Neural cell (in vitro differentiated cells): ENCODE data around the gene IRX4. TPM values are rescaled to one million over a fixed set of nuclear protein-coding genes. Genes with fewer than 3 reads are reported as not detected.

Source experiments
- H2AFZ ChIP-seq: fragments of 200-600, 300-800 bp; sonication (generic), shearing (Covaris generic); 2 replicates; pipeline ENCODE4 v1.6.0; 2014; ENCODE audit warnings: low read depth, mild to moderate bottlenecking, antibody characterized with exemption, low read length, moderate library complexity
- H3F3A ChIP-seq: fragments of 200-600 bp; shearing (Covaris generic); 2 replicates; pipeline ENCODE4 v1.6.1; 2016; ENCODE audit warnings: mild to moderate bottlenecking, moderate library complexity, mixed read lengths, antibody characterized with exemption, low read length; ENCODE audit not compliant: insufficient read depth, poor library complexity, severe bottlenecking
- H3K27ac ChIP-seq: fragments of 200-600, 300-800 bp; sonication (generic), shearing (Covaris generic); 2 replicates; pipeline ENCODE4 v1.5.1; 2014; ENCODE audit warnings: mild to moderate bottlenecking, low read length, moderate library complexity
- H3K27me3 ChIP-seq: fragments of 300-800, 200-600 bp; sonication (generic), shearing (Covaris generic); 2 replicates; pipeline ENCODE4 v1.6.0; 2014; ENCODE audit warnings: mild to moderate bottlenecking, low read depth, low read length, moderate library complexity; ENCODE audit not compliant: insufficient read depth
- H3K36me3 ChIP-seq: fragments of 300-800, 200-600 bp; sonication (generic), shearing (Covaris generic); 2 replicates; pipeline ENCODE4 v1.5.1; 2014; ENCODE audit warnings: mild to moderate bottlenecking, antibody characterized with exemption, low read length, moderate library complexity; ENCODE audit not compliant: insufficient read depth
- H3K4me2 ChIP-seq: fragments of 300-800, 200-600 bp; sonication (generic), shearing (Covaris generic); 2 replicates; pipeline ENCODE4 v1.6.0; 2014; ENCODE audit warnings: mild to moderate bottlenecking, low read length
- H3K4me3 ChIP-seq: fragments of 300-800, 200-600 bp; sonication (generic), shearing (Covaris generic); 2 replicates; pipeline ENCODE4 v1.5.1; 2014; ENCODE audit warnings: mild to moderate bottlenecking, low read length, moderate library complexity
- H3K79me2 ChIP-seq: fragments of 200-600 bp; shearing (Covaris generic); replicated peaks from 2 replicates; pipeline ENCODE4 v1.6.0; 2014; ENCODE audit warnings: mild to moderate bottlenecking, low read length, moderate library complexity; ENCODE audit not compliant: insufficient read depth
- H3K9ac ChIP-seq: fragments of 300-800, 200-600 bp; sonication (generic), shearing (Covaris generic); 2 replicates; pipeline ENCODE4 v1.6.1; 2016; ENCODE audit warnings: mild to moderate bottlenecking, low read length, mixed read lengths
- H3K9me2 ChIP-seq: fragments of 200-600 bp; shearing (Covaris generic); 2 replicates; pipeline ENCODE4 v1.6.1; 2016; ENCODE audit warnings: mild to moderate bottlenecking, low read length, mixed read lengths; ENCODE audit not compliant: insufficient read depth
- H3K9me3 ChIP-seq: fragments of 200-600, 300-800 bp; sonication (generic), shearing (Covaris generic); 2 replicates; pipeline ENCODE4 v1.6.1; 2016; ENCODE audit warnings: mild to moderate bottlenecking, mixed run types, low read length, moderate library complexity, mixed read lengths
- H4K20me1 ChIP-seq: fragments of 200-600 bp; shearing (Covaris generic); 2 replicates; pipeline ENCODE4 v1.6.1; 2016; ENCODE audit warnings: mild to moderate bottlenecking, mixed run types; ENCODE audit not compliant: insufficient read depth
- CTCF ChIP-seq: fragments of 450-650 bp; IDR thresholded peaks from 2 replicates; pipeline ENCODE4 v1.5.1; 2014; ENCODE audit warnings: antibody characterized with exemption, mild to moderate bottlenecking, moderate library complexity; ENCODE audit not compliant: poor library complexity, severe bottlenecking
- EP300 ChIP-seq: fragments of 450-650 bp; conservative IDR thresholded peaks from 2 replicates; pipeline ENCODE4 v1.6.1; 2014; ENCODE audit warnings: antibody characterized with exemption, mild to moderate bottlenecking, moderate library complexity; ENCODE audit not compliant: poor library complexity, severe bottlenecking
- EZH2 ChIP-seq: fragments of 200-600, 300-800 bp; shearing (Covaris generic), sonication (generic); IDR thresholded peaks from 2 replicates; pipeline ENCODE4 v1.6.1; 2014; ENCODE audit warnings: antibody characterized with exemption, low read length, borderline replicate concordance, mild to moderate bottlenecking; ENCODE audit not compliant: insufficient read depth, poor library complexity, severe bottlenecking
- MXI1 ChIP-seq: fragments of 450-650 bp; conservative IDR thresholded peaks from 2 replicates; pipeline ENCODE4 v1.6.1; 2014; ENCODE audit warnings: antibody characterized with exemption, mild to moderate bottlenecking; ENCODE audit not compliant: poor library complexity, severe bottlenecking
- POLR2AphosphoS5 ChIP-seq: IDR thresholded peaks from 2 replicates; pipeline ENCODE4 v1.6.1; 2012
- polyA plus RNA-seq: library from polyadenylated mRNA; depleted of rRNA; stranded (reverse); fragments of >200 nt; gene quantifications from 2 replicates; pipeline ENCODE4 v1.2.3, GENCODE V29; 2014

IRX4 gene
- polyA plus RNA-seq, 1 donor from 2014 or later = not detected

DNA sequence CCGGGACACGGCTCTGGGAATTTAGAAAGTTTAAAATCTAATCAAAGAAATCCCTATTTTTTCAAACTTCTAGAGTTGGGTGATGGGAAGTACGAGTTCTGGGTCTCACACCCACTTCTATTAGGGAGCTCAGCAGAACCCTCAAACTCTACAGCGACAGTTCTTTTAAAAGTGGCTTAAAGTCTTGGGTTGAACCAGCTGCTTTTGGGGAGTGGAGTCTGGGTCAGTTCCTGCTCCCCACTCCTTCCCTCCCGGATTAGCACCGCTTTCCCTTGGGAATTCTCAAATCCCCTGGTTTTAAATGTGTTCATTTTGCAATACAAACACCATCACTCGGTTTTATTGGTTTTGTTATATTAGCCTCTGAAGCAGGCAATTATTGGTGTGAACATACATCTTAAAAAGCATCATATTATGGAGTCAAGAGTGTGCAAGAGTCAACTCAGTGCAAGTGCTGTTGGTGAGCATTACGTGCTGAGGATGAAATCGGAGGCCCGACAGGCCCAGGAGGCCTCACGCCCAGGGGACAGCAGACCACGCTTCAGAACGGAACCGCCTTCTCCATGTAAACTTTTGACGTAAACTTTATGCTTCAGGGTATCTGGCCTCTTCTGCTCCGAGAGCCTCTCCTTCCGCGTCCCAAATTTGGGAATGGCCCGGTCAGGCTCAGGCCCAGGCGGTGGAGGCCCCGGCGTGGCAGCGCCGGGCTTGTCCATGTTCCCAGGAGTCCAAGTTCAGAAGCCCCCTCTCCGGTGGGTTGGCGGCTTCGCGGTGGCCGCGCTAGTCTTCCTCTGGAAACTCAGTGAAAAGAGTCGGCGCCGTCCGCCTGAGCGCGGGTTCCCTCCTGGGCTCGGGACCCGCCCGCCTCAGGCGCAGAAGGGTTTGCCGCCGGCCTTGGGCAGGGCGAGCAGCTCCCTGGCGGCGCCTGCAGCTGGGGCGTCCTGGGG is 5.3 kb downstream of the IRX4 start:
- H3K9me2 ChIP-seq = no peaks in the 10 kb centered on the region
- H4K20me1 ChIP-seq = no peaks in the 10 kb centered on the region
- no peak overlapping the region for H3K4me3 ChIP-seq
- no peaks in the 10 kb centered on the region for H3F3A ChIP-seq
- no peak overlapping the region for H2AFZ ChIP-seq
- H3K36me3 ChIP-seq = no peaks in the 10 kb centered on the region
- no peak overlapping the region for H3K4me2 ChIP-seq
- H3K79me2 ChIP-seq = no peaks in the 10 kb centered on the region
- peaks cover 100% of the 10 kb centered on the region for H3K27me3 ChIP-seq
- no peak overlapping the region for H3K9ac ChIP-seq
- no peak overlapping the region for H3K27ac ChIP-seq
- H3K9me3 ChIP-seq = no peaks in the 10 kb centered on the region
- TF ChIP-seq POLR2AphosphoS5 = peak; percentile 1
- TF ChIP-seq CTCF = no peak

DNA sequence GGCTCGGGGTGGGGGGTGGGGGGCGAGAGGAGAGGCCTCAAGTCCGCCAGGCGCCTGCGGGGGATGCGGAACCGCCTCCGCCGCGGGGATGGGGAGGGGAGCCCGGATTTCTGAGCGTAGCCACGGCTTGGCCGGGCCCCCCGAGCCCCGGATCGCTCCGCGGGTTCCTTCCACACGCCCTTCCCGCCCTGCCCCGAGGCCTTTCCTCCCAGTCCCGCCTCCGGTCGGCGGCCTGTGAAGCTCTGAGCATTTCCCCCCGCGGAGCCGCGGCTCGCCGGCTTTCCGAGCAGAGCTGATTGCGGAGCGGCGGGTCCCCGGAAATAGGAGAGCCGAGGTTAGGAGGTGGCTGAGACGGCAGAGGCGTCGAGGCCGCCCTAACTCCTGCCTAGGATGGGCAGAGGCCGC is 6.1 kb downstream of the IRX4 start:
- no peaks in the 10 kb centered on the region for H3K9me2 ChIP-seq
- H3K9me3 ChIP-seq = no peaks in the 10 kb centered on the region
- H3K79me2 ChIP-seq = no peaks in the 10 kb centered on the region
- no peaks in the 10 kb centered on the region for H4K20me1 ChIP-seq
- H3K4me2 ChIP-seq = no peak overlapping the region
- TF ChIP-seq EP300 (no peak), POLR2AphosphoS5 (no peak), EZH2 (peak; percentile 58)
- peaks cover 98% of the 10 kb centered on the region for H3K27me3 ChIP-seq
- no peaks in the 10 kb centered on the region for H3K36me3 ChIP-seq
- no peaks in the 10 kb centered on the region for H3F3A ChIP-seq
- no peak overlapping the region for H2AFZ ChIP-seq
- H3K4me3 ChIP-seq = peak overlapping the region; percentile 40
- H3K27ac ChIP-seq = no peak overlapping the region
- no peak overlapping the region for H3K9ac ChIP-seq

DNA sequence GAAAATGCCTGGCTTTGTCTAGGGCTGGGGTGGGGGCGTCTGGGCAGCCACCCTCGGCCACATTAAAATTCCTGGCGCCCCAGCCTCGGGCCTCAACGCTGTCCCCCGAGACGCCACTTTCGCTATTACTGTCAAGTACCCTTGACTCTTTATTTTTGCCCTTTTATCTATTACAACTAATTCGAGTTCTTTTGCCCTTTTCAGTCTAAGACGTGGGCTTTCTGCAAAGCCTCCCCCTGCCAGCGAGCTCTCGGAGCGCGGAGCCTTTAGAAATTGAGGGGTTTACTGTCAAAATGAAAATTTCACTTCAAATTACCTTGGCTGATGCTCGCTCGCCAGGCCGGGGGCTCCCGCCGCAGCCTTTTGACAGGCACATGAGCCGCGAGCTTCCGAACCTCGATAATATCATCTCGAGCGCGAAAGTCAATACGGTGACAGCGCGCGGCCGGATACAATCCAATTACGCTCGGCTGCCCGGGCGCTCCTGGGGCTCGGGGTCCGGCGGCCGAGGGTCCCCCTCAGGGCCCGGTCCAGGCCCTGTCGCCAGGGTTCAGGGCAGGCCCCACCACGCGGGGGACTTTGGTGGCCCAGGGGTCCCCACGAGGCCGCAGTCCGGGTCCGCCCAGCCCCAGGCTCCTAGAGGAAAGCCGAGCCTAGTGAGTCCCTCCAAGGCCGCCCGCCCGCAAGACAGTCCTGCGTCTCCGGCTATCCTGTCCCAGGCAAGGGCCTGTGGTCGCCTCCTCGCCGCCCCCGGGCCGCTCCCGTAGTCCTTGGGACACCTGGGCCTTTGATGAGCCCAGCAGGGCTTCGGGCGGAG is 6.7 kb downstream of the IRX4 start:
- Histone ChIP-seq H3F3A (no peaks in the 10 kb centered on the region), H3K9me3 (no peaks in the 10 kb centered on the region), H3K27ac (no peak overlapping the region), H3K36me3 (no peaks in the 10 kb centered on the region), H3K9ac (no peak overlapping the region), H3K4me2 (no peak overlapping the region), H2AFZ (no peak overlapping the region), H4K20me1 (no peaks in the 10 kb centered on the region), H3K27me3 (peaks cover 97% of the 10 kb centered on the region), H3K4me3 (peak overlapping the region; percentile 40), H3K79me2 (no peaks in the 10 kb centered on the region), H3K9me2 (no peaks in the 10 kb centered on the region)
- TF ChIP-seq EZH2 = peak; percentile 68
- TF ChIP-seq MXI1 = no peak
